OCI-LY1 (cell line): ENCODE measurements around the gene DHX36.

Experiments used
- H2AFZ ChIP-seq: fragments of 200-600 bp; sonication (generic), shearing (Covaris generic); 2 replicates; pipeline ENCODE4 v1.6.0; 2014; ENCODE audit warnings: antibody characterized with exemption, mild to moderate bottlenecking, low read length
- H3F3A ChIP-seq: fragments of 200-600 bp; sonication (generic), shearing (Covaris generic); 2 replicates; pipeline ENCODE4 v1.6.0; 2014; ENCODE audit warnings: mild to moderate bottlenecking, antibody characterized with exemption, low read length, moderate library complexity; ENCODE audit not compliant: insufficient read depth
- H3K27ac ChIP-seq: fragments of 200-600 bp; sonication (generic); 2 replicates; pipeline ENCODE4 v1.5.1; 2014; ENCODE audit warnings: low read length, mixed run types, mild to moderate bottlenecking, low read depth; ENCODE audit not compliant: poor library complexity, severe bottlenecking
- H3K27me3 ChIP-seq: fragments of 200-600 bp; sonication (generic); 2 replicates; pipeline ENCODE4 v1.6.0; 2014; ENCODE audit warnings: antibody characterized with exemption, mild to moderate bottlenecking, low read length, moderate library complexity; ENCODE audit not compliant: insufficient read depth
- H3K36me3 ChIP-seq: fragments of 200-600 bp; sonication (generic); 2 replicates; pipeline ENCODE4 v1.6.1; 2014; ENCODE audit warnings: mild to moderate bottlenecking, antibody characterized with exemption, low read length, moderate library complexity, mixed read lengths; ENCODE audit not compliant: insufficient read depth
- H3K4me1 ChIP-seq: fragments of 200-600 bp; sonication (generic); 2 replicates; pipeline ENCODE4 v1.5.1; 2014; ENCODE audit warnings: mild to moderate bottlenecking, low read length, moderate library complexity; ENCODE audit not compliant: insufficient read depth, severe bottlenecking
- H3K4me2 ChIP-seq: fragments of 200-600 bp; sonication (generic), shearing (Covaris generic); 2 replicates; pipeline ENCODE4 v1.6.1; 2014; ENCODE audit warnings: low read length
- H3K4me3 ChIP-seq: fragments of 200-600 bp; sonication (generic); 2 replicates; pipeline ENCODE4 v1.5.1; 2014; ENCODE audit warnings: low read length, low read depth, mild to moderate bottlenecking, mixed read lengths; ENCODE audit not compliant: poor library complexity, severe bottlenecking
- H3K79me2 ChIP-seq: fragments of 200-600 bp; shearing (Covaris generic); 2 replicates; pipeline ENCODE4 v1.6.1; 2016; ENCODE audit warnings: mixed run types, low read length, mixed read lengths; ENCODE audit not compliant: insufficient read depth
- H3K9ac ChIP-seq: fragments of 200-600 bp; sonication (generic), shearing (Covaris generic); 2 replicates; pipeline ENCODE4 v1.6.1; 2014; ENCODE audit warnings: mild to moderate bottlenecking, low read length, mixed read lengths
- H3K9me2 ChIP-seq: fragments of 200-600 bp; sonication (generic), shearing (Covaris generic); 2 replicates; pipeline ENCODE4 v1.6.1; 2014; ENCODE audit warnings: low read depth, mild to moderate bottlenecking, low read length, mixed read lengths
- H3K9me3 ChIP-seq: fragments of 200-600 bp; shearing (Covaris generic); 2 replicates; pipeline ENCODE4 v1.6.1; 2014; ENCODE audit warnings: low read length, mixed read lengths
- H4K20me1 ChIP-seq: fragments of 200-600 bp; sonication (generic), shearing (Covaris generic); 2 replicates; pipeline ENCODE4 v1.6.0; 2016; ENCODE audit warnings: mild to moderate bottlenecking, low read length; ENCODE audit not compliant: insufficient read depth
- EZH2 ChIP-seq: fragments of 200-600 bp; sonication (generic), shearing (Covaris generic); IDR thresholded peaks from 2 replicates; pipeline ENCODE4 v1.8.0; 2017; ENCODE audit warnings: borderline replicate concordance, mixed run types, mild to moderate bottlenecking, antibody characterized with exemption, low read length, moderate library complexity, mixed read lengths
- TF ChIP-seq, protein P1 (sequence below): fragments of 200-600 bp; sonication (generic), shearing (Covaris generic); IDR thresholded peaks from 2 replicates; pipeline ENCODE4 v1.5.1; 2017; ENCODE audit warnings: mild to moderate bottlenecking, antibody characterized with exemption, low read length, moderate library complexity, mixed read lengths

Gene DHX36

DNA sequence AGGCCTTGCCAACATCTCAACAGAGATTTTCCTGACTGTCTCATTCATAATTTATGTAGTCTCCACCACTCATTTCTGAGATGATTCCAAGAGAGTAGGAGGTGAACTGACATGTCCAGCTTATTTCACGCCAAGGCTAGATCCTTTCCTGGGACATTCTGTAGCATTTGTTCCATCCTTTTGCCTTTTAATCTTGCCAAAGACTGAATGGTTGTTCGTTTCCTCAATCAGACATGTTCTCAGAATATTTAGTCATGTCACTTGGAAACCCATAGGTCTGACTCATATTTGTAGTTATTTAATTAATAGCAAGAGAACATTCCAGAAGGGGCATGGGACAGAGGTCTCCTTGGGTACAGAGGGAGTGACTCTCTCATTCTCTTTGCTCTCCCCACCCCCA lies 80.9 kb downstream of the DHX36 start:
- Histone ChIP-seq H3K79me2 (no peaks in the 10 kb centered on the region), H3K9me2 (no peaks in the 10 kb centered on the region), H3K9ac (no peak overlapping the region), H3K4me2 (no peak overlapping the region), H3K4me3 (no peak overlapping the region), H3K27ac (no peak overlapping the region), H2AFZ (no peak overlapping the region), H3K4me1 (no peaks in the 10 kb centered on the region), H3K36me3 (no peaks in the 10 kb centered on the region), H3F3A (no peaks in the 10 kb centered on the region), H3K9me3 (no peaks in the 10 kb centered on the region), H3K27me3 (no peaks in the 10 kb centered on the region), H4K20me1 (no peaks in the 10 kb centered on the region)
- TF ChIP-seq EZH2: no peak
- TF ChIP-seq, protein P1, sequence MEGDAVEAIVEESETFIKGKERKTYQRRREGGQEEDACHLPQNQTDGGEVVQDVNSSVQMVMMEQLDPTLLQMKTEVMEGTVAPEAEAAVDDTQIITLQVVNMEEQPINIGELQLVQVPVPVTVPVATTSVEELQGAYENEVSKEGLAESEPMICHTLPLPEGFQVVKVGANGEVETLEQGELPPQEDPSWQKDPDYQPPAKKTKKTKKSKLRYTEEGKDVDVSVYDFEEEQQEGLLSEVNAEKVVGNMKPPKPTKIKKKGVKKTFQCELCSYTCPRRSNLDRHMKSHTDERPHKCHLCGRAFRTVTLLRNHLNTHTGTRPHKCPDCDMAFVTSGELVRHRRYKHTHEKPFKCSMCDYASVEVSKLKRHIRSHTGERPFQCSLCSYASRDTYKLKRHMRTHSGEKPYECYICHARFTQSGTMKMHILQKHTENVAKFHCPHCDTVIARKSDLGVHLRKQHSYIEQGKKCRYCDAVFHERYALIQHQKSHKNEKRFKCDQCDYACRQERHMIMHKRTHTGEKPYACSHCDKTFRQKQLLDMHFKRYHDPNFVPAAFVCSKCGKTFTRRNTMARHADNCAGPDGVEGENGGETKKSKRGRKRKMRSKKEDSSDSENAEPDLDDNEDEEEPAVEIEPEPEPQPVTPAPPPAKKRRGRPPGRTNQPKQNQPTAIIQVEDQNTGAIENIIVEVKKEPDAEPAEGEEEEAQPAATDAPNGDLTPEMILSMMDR: no peak

DNA sequence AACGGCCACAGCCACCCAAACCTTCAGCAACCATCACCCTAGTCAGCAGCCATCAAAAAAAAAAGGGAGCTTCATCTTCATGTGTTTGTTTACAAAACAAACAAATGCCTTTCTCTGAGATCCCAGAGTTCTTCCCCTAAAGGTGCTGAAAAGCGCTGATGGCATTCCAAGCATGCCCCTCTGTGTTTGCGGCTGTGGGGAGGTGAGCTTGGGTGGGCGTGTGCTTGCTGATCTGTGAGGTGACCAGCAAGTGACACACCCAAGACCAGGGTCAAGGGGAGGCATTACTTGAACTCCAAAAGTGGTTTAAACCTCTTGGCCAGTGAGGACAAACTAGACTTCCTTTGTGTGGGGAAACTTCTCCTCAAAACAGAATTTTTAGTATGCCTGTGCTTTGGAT lies 81.5 kb downstream of the DHX36 start:
- Histone ChIP-seq H3K4me3 (no peak overlapping the region), H3K4me1 (no peaks in the 10 kb centered on the region), H3K79me2 (no peaks in the 10 kb centered on the region), H3K27ac (no peak overlapping the region), H3K9me3 (no peaks in the 10 kb centered on the region), H3K4me2 (no peak overlapping the region), H3K9me2 (no peaks in the 10 kb centered on the region), H4K20me1 (no peaks in the 10 kb centered on the region), H3K27me3 (no peaks in the 10 kb centered on the region), H3F3A (no peaks in the 10 kb centered on the region), H3K36me3 (no peaks in the 10 kb centered on the region), H3K9ac (no peak overlapping the region), H2AFZ (no peak overlapping the region)
- no peak for TF ChIP-seq EZH2
- TF ChIP-seq, protein P1: no peak

- Histone ChIP-seq H3K27me3 (no peaks in the 10 kb centered on the region), H3K27ac (no peak overlapping the region), H3K9me3 (no peaks in the 10 kb centered on the region), H4K20me1 (no peaks in the 10 kb centered on the region), H3F3A (no peaks in the 10 kb centered on the region), H2AFZ (no peak overlapping the region), H3K4me2 (no peak overlapping the region), H3K9ac (no peak overlapping the region), H3K4me3 (no peak overlapping the region), H3K79me2 (no peaks in the 10 kb centered on the region), H3K9me2 (no peaks in the 10 kb centered on the region), H3K36me3 (no peaks in the 10 kb centered on the region), H3K4me1 (no peaks in the 10 kb centered on the region)
- TF ChIP-seq, protein P1: no peak
- no peak for TF ChIP-seq EZH2
These were observed 82.8 kb downstream of the DHX36 start for GRCh38 chr3:154241496-154241895.
